GM21619 (cell line): ENCODE data around the gene ASXL3.

ENCODE experiments used
- ATAC-seq: cut with Tn5 transposase; IDR thresholded peaks from one replicate; pipeline ENCODE4 v1.9.1; 2021; ENCODE audit not compliant: unreplicated experiment

The ASXL3 gene

GRCh38 chr18:33581856-33582255, 3.8 kb downstream of the ASXL3 start:
- ATAC-seq, result no peak

GRCh38 chr18:33583901-33584300, 5.9 kb downstream of the ASXL3 start:
- no peak for ATAC-seq

- no peak for ATAC-seq
Observed at GRCh38 chr18:33584548-33585430, 6.8 kb downstream of the ASXL3 start.

GRCh38 chr18:33585431-33585775, 7.4 kb downstream of the ASXL3 start:
- no peak for ATAC-seq

- no peak for ATAC-seq
Observed at GRCh38 chr18:33588361-33588760, 10.3 kb downstream of the ASXL3 start.

- no peak for ATAC-seq
Observed at GRCh38 chr18:33593261-33593660, 15.2 kb downstream of the ASXL3 start.

GRCh38 chr18:33594799-33595198, 16.8 kb downstream of the ASXL3 start:
- no peak for ATAC-seq

GRCh38 chr18:33596178-33596854, 18.3 kb downstream of the ASXL3 start:
- ATAC-seq, result no peak

GRCh38 chr18:33600846-33601245, 22.8 kb downstream of the ASXL3 start:
- ATAC-seq, result no peak

- ATAC-seq, result no peak
Observed at GRCh38 chr18:33603454-33603853, 25.4 kb downstream of the ASXL3 start.

- no peak for ATAC-seq
Observed at GRCh38 chr18:33605250-33605649, 27.2 kb downstream of the ASXL3 start.

GRCh38 chr18:33606621-33607020, 28.6 kb downstream of the ASXL3 start:
- ATAC-seq, result no peak

GRCh38 chr18:33611525-33612135, 33.6 kb downstream of the ASXL3 start:
- ATAC-seq, result no peak

- no peak for ATAC-seq
Observed at GRCh38 chr18:33612632-33613031, 34.6 kb downstream of the ASXL3 start.

- ATAC-seq, result no peak
Observed at GRCh38 chr18:33616556-33616955, 38.5 kb downstream of the ASXL3 start.

GRCh38 chr18:33627114-33627513, 49.1 kb downstream of the ASXL3 start:
- no peak for ATAC-seq

- no peak for ATAC-seq
Observed at GRCh38 chr18:33630476-33630875, 52.5 kb downstream of the ASXL3 start.

GRCh38 chr18:33641141-33641540, 63.1 kb downstream of the ASXL3 start:
- no peak for ATAC-seq

GRCh38 chr18:33644494-33644893, 66.5 kb downstream of the ASXL3 start:
- ATAC-seq, result no peak

GRCh38 chr18:33647365-33647764, 69.3 kb downstream of the ASXL3 start:
- no peak for ATAC-seq

GRCh38 chr18:33652635-33653034, 74.6 kb downstream of the ASXL3 start:
- no peak for ATAC-seq

- no peak for ATAC-seq
Observed at GRCh38 chr18:33653231-33653630, 75.2 kb downstream of the ASXL3 start.
